AG04450 (cell line): ENCODE results near the gene FMO3. TPM values are rescaled to one million over a fixed set of nuclear protein-coding genes. Genes with fewer than 3 reads are reported as not detected.

Source experiments
- CTCF ChIA-PET: fragments of 300-600, 350-600 bp; formaldehyde crosslinking; extraction: SDS; loops from one replicate; lab custom pipeline; 2022; ENCODE audit warnings: antibody characterized with exemption, inconsistent platforms; lab: Charles Lee
- POLR2A ChIA-PET: fragments of 350-600 bp; formaldehyde crosslinking; extraction: SDS; loops from one replicate; lab custom pipeline; 2021; ENCODE audit warnings: antibody characterized with exemption, inconsistent platforms; lab: Yijun Ruan, JAX
- DNase-seq: peaks from one replicate; pipeline ENCODE4 v3.0.0-alpha.2; 2011; ENCODE audit warnings: low read depth, low spot score
- H3K27ac ChIP-seq: one replicate; pipeline ENCODE4 v1.5.1; 2012; ENCODE audit warnings: low read depth, low read length, control low read depth
- H3K27me3 ChIP-seq: one replicate; pipeline ENCODE4 v1.6.0; 2012; ENCODE audit warnings: low read length; ENCODE audit not compliant: control insufficient read depth, insufficient read depth
- H3K4me3 ChIP-seq: 2 replicates; pipeline ENCODE4 v1.5.1; 2011; ENCODE audit warnings: mild to moderate bottlenecking, low read depth, low read length, control low read depth
- H3K9me3 ChIP-seq: 2 replicates; pipeline ENCODE4 v1.5.1; 2012; ENCODE audit warnings: low read length; ENCODE audit not compliant: control insufficient read depth, insufficient read depth
- CTCF ChIP-seq: IDR thresholded peaks from 2 replicates; pipeline ENCODE4 v1.5.1; 2011; ENCODE audit warnings: low read depth, low read length, control low read depth, inconsistent platforms
- polyA plus RNA-seq: library from polyadenylated mRNA; depleted of rRNA; stranded (reverse); fragments of >200 nt; gene quantifications from 2 replicates; pipeline ENCODE4 v1.2.3, GENCODE V29; 2011

FMO3 gene
- polyA plus RNA-seq, 1 experiment = 3.0 TPM

GRCh38 chr1:171082606-171083005 is 8.1 kb upstream of the FMO3 start:
- DNase-seq = no peak
- TF ChIP-seq CTCF = no peak
- ChIA-PET POLR2A (no interaction called here), CTCF (interaction anchor here (1.7 to 4.3 kb wide), 9 partner anchors 59 to 231 kb away, joined by 9 to 253 read pairs (median 23); partner anchors contain the start of genes FMO2 and FMO4)
- no peak overlapping the region for H3K27ac ChIP-seq
- no peaks in the 10 kb centered on the region for H3K9me3 ChIP-seq
- no peaks in the 10 kb centered on the region for H3K27me3 ChIP-seq
- H3K4me3 ChIP-seq = no peak overlapping the region

GRCh38 chr1:171083222-171083621 is 7.5 kb upstream of the FMO3 start:
- DNase-seq = no peak
- no peaks in the 10 kb centered on the region for H3K27me3 ChIP-seq
- no peak overlapping the region for H3K27ac ChIP-seq
- no peak overlapping the region for H3K4me3 ChIP-seq
- POLR2A ChIA-PET = no interaction called here
- no peak for TF ChIP-seq CTCF
- CTCF ChIA-PET = interaction anchor here (4.3 kb wide), 1 partner anchor 143 kb away, joined by 29 read pairs; no protein-coding TSS in a partner anchor
- H3K9me3 ChIP-seq = no peaks in the 10 kb centered on the region

DNA sequence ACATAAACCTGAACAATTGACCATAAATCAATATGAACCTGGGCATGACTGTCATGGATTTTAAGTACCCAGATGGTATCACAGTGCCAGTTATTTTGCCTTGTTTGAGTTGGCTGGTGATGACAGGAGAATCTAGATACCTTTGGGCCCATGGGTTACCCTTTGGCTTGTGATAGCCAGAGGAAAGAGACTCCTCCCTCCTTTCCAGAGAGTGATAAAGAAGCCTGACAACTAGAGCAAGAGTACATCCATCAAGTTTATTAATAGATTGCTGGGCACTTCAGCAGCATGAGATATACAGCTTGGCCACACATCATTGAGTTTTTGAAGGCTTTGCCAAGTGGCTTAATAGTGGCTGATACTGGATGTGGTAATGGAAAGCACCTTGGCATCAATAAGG is 6.6 kb upstream of the FMO3 start:
- TF ChIP-seq CTCF = no peak
- POLR2A ChIA-PET = no interaction called here
- CTCF ChIA-PET = interaction anchor here (1.3 to 4.3 kb wide), 3 partner anchors 12 to 229 kb away, joined by 3 to 29 read pairs (median 4); no protein-coding TSS in a partner anchor
- Histone ChIP-seq H3K9me3 (no peaks in the 10 kb centered on the region), H3K27me3 (no peaks in the 10 kb centered on the region), H3K4me3 (no peak overlapping the region), H3K27ac (no peak overlapping the region)
- DNase-seq = no peak

GRCh38 chr1:171084870-171085269 is 5.8 kb upstream of the FMO3 start:
- ChIA-PET CTCF (interaction anchor here (1.3 to 4.3 kb wide), 4 partner anchors 13 to 229 kb away, joined by 3 to 29 read pairs (median 4); no protein-coding TSS in a partner anchor), POLR2A (no interaction called here)
- H3K27ac ChIP-seq = no peak overlapping the region
- H3K27me3 ChIP-seq = no peaks in the 10 kb centered on the region
- no peak overlapping the region for H3K4me3 ChIP-seq
- TF ChIP-seq CTCF = no peak
- no peak for DNase-seq
- H3K9me3 ChIP-seq = no peaks in the 10 kb centered on the region

DNA sequence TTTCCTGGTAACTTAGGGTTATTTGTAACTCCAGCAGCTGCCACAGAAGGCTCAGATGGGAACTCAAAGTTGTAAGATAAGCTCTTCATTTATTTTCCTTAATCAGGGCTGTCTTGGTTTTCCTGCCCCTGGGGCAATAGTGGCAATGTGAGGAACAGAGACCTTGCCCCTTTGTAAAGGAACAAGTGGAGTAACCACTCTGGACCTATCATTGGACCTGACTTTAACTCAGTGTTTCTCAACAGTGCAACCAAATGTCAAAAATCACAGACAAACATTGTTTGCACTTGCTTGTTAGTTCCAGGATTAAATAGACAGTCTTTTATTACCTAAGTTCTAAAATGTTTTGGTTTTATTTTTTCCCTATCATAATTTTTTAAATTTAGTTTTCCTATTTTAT is 2.8 kb upstream of the FMO3 start:
- CTCF ChIA-PET = interaction anchor here (1.5 to 2.1 kb wide), 3 partner anchors 101 to 226 kb away, joined by 6 to 12 read pairs (median 6); partner anchors contain the start of gene FMO4

More for the DNA sequence above, 2.8 kb upstream of the FMO3 start:
- Histone ChIP-seq H3K27me3 (no peaks in the 10 kb centered on the region), H3K4me3 (no peak overlapping the region), H3K27ac (no peak overlapping the region), H3K9me3 (no peaks in the 10 kb centered on the region)
- DNase-seq = no peak
- no peak for TF ChIP-seq CTCF
- POLR2A ChIA-PET = no interaction called here
